Vagina (tissue), 2 donors: ENCODE measurements around the gene PKD1.
"Not testable (repeated sequence)": the region's sequence is repeated elsewhere in the genome, so short reads cannot be mapped to it uniquely, and the experiment has no call there.

ENCODE experiments used
- POLR2A ChIP-seq, 2 donors: fragments of 450-650 bp; IDR thresholded peaks; one replicate each; pipeline ENCODE4 v1.6.1; 2017; ENCODE audit warnings: antibody characterized with exemption in 2 of 2, mild to moderate bottlenecking in 2 of 2, moderate library complexity in 2 of 2
- TF ChIP-seq, protein P1 (sequence below), 3 experiments: fragments of 450-650 bp in 2 of 3; fragments of 200-600 bp in 1 of 3; sonication (generic) in 1 of 3; IDR thresholded peaks; one replicate each; pipeline ENCODE4 v1.5.1; 2017 to 2019; ENCODE audit warnings: antibody characterized with exemption in 3 of 3, mild to moderate bottlenecking in 2 of 3, moderate library complexity in 2 of 3

DNA sequence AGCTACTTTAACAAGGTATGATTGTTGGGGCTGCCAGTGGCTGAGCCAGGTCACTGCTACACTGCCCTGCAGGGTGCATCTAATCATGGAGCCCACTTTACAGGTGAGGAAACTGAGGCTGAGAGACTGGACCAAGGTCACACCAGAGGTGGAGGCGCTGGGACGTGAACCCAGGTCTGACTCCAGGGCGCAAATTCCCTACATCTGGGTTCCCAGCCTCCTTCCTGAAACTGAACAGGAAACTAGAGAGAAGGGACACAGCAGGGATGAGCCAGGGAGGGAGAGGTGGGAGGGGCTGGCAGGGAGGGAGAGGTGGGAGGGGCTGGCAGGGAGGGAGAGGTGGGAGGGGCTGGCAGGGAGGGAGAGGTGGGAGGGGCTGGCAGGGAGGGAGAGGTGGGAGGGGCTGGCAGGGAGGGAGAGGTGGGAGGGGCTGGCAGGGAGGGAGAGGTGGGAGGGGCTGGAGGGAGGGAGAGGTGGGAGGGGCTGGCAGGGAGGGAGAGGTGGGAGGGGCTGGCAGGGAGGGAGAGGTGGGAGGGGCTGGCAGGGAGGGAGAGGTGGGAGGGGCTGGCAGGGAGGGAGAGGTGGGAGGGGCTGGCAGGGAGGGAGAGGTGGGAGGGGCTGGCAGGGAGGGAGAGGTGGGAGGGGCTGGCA, 7.9 kb downstream of the PKD1 start:
- TF ChIP-seq, protein P1, sequence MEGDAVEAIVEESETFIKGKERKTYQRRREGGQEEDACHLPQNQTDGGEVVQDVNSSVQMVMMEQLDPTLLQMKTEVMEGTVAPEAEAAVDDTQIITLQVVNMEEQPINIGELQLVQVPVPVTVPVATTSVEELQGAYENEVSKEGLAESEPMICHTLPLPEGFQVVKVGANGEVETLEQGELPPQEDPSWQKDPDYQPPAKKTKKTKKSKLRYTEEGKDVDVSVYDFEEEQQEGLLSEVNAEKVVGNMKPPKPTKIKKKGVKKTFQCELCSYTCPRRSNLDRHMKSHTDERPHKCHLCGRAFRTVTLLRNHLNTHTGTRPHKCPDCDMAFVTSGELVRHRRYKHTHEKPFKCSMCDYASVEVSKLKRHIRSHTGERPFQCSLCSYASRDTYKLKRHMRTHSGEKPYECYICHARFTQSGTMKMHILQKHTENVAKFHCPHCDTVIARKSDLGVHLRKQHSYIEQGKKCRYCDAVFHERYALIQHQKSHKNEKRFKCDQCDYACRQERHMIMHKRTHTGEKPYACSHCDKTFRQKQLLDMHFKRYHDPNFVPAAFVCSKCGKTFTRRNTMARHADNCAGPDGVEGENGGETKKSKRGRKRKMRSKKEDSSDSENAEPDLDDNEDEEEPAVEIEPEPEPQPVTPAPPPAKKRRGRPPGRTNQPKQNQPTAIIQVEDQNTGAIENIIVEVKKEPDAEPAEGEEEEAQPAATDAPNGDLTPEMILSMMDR (IDR thresholded peaks at IDR 0.05), result not testable (repeated sequence)
- peak in 1 of 2 donors; percentile 20 for TF ChIP-seq POLR2A (IDR thresholded peaks at IDR 0.05)
